C4-2B (cell line): ENCODE data around the gene OR2A12.

Experiments used
- CTCF ChIP-seq: fragments of 450-650 bp; conservative IDR thresholded peaks from 2 replicates; pipeline ENCODE4 v1.5.1; 2017; ENCODE audit warnings: mild to moderate bottlenecking
- ZFX ChIP-seq: fragments of 450-650 bp; IDR thresholded peaks from 2 replicates; pipeline ENCODE4 v1.6.1; 2017

DNA sequence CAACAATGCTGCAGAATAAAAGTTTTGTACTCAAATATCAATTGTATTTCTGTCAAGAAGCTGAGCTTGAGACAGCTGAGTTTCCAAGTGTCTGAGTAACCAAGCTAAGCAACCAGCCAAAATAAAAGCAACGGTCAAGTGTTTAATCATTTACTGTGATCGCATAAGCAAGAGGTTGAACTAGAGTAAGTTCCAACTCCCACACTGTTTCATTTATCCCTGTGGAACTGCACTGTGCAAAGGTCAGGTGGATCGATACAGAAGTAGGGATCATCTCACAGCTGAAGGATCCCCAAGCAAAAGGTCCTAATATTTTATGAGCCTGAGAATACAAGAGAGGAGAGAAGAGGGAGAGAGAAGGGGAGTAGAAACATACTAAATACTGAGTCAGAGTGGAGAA lies 58.3 kb downstream of the OR2A12 start:
- TF ChIP-seq CTCF (no peak), ZFX (no peak)
